HEK293 (cell line): ENCODE measurements around the gene CLDN7.

Experiments used
- KLF16 ChIP-seq: fragments of 450-650 bp; formaldehyde crosslinking; IDR thresholded peaks from 2 replicates; pipeline ENCODE4 v1.5.1; 2017; ENCODE audit warnings: missing biosample characterization, missing genetic modification characterization
- SCRT1 ChIP-seq: fragments of 450-650 bp; formaldehyde crosslinking; IDR thresholded peaks from 2 replicates; pipeline ENCODE4 v1.5.1; 2016; ENCODE audit warnings: missing biosample characterization, missing genetic modification characterization, borderline replicate concordance
- SP3 ChIP-seq: fragments of 450-650 bp; formaldehyde crosslinking; IDR thresholded peaks from 2 replicates; pipeline ENCODE4 v1.5.1; 2016; ENCODE audit warnings: missing biosample characterization, missing genetic modification characterization
- YY1 ChIP-seq: fragments of 450-650 bp; formaldehyde crosslinking; IDR thresholded peaks from 2 replicates; pipeline ENCODE4 v1.5.1; 2018; ENCODE audit warnings: missing biosample characterization, missing genetic modification characterization
- ZBTB17 ChIP-seq: fragments of 450-650 bp; formaldehyde crosslinking; IDR thresholded peaks from 2 replicates; pipeline ENCODE4 v1.5.1; 2016; ENCODE audit warnings: missing biosample characterization, missing genetic modification characterization
- ZFP41 ChIP-seq: fragments of 450-650 bp; formaldehyde crosslinking; IDR thresholded peaks from 2 replicates; pipeline ENCODE4 v1.5.1; 2016; ENCODE audit warnings: missing biosample characterization, missing genetic modification characterization, borderline replicate concordance
- ZNF140 ChIP-seq: fragments of 450-650 bp; formaldehyde crosslinking; IDR thresholded peaks from 2 replicates; pipeline ENCODE4 v1.5.1; 2016; ENCODE audit warnings: missing biosample characterization, missing genetic modification characterization
- ZNF175 ChIP-seq: fragments of 450-650 bp; formaldehyde crosslinking; IDR thresholded peaks from 2 replicates; pipeline ENCODE4 v1.5.1; 2016; ENCODE audit warnings: missing biosample characterization, missing genetic modification characterization
- ZNF19 ChIP-seq: fragments of 450-650 bp; formaldehyde crosslinking; IDR thresholded peaks from 2 replicates; pipeline ENCODE4; 2016; ENCODE audit warnings: missing biosample characterization, missing genetic modification characterization, low read depth
- ZNF350 ChIP-seq: fragments of 450-650 bp; formaldehyde crosslinking; IDR thresholded peaks from 2 replicates; pipeline ENCODE4 v1.5.0; 2017; ENCODE audit warnings: missing biosample characterization, mild to moderate bottlenecking, missing genetic modification characterization
- ZNF354C ChIP-seq: fragments of 450-650 bp; formaldehyde crosslinking; IDR thresholded peaks from 2 replicates; pipeline ENCODE4 v1.5.1; 2016; ENCODE audit warnings: missing biosample characterization, missing genetic modification characterization, low read depth, borderline replicate concordance
- ZNF423 ChIP-seq: fragments of 450-650 bp; formaldehyde crosslinking; IDR thresholded peaks from 2 replicates; pipeline ENCODE4 v1.5.1; 2016; ENCODE audit warnings: missing biosample characterization, missing genetic modification characterization
- ZNF549 ChIP-seq: fragments of 450-650 bp; IDR thresholded peaks from 2 replicates; pipeline ENCODE4 v1.5.1; 2018; ENCODE audit warnings: missing biosample characterization, missing genetic modification characterization, mild to moderate bottlenecking, inconsistent platforms, moderate library complexity
- ZNF555 ChIP-seq: fragments of 450-650 bp; formaldehyde crosslinking; conservative IDR thresholded peaks from 2 replicates; pipeline ENCODE4 v1.5.1; 2017; ENCODE audit warnings: missing biosample characterization, mild to moderate bottlenecking, missing genetic modification characterization, inconsistent platforms
- ZNF560 ChIP-seq: fragments of 450-650 bp; formaldehyde crosslinking; IDR thresholded peaks from 2 replicates; pipeline ENCODE4 v1.5.1; 2017; ENCODE audit warnings: missing biosample characterization, missing genetic modification characterization, borderline replicate concordance
- ZNF571 ChIP-seq: fragments of 450-650 bp; formaldehyde crosslinking; IDR thresholded peaks from 2 replicates; pipeline ENCODE4 v1.5.0; 2017; ENCODE audit warnings: missing biosample characterization, missing genetic modification characterization
- ZNF768 ChIP-seq: fragments of 450-650 bp; formaldehyde crosslinking; IDR thresholded peaks from 2 replicates; pipeline ENCODE4 v1.5.1; 2018; ENCODE audit warnings: missing biosample characterization, mild to moderate bottlenecking, missing genetic modification characterization
- ZNF791 ChIP-seq: fragments of 450-650 bp; formaldehyde crosslinking; IDR thresholded peaks from 2 replicates; pipeline ENCODE4 v1.5.1; 2016; ENCODE audit warnings: missing biosample characterization, missing genetic modification characterization
- ZNF792 ChIP-seq: fragments of 450-650 bp; formaldehyde crosslinking; IDR thresholded peaks from 2 replicates; pipeline ENCODE4 v1.5.1; 2016; ENCODE audit warnings: missing biosample characterization, missing genetic modification characterization
- ZSCAN30 ChIP-seq: fragments of 450-650 bp; IDR thresholded peaks from 2 replicates; pipeline ENCODE4 v1.5.1; 2018; ENCODE audit warnings: missing biosample characterization, mild to moderate bottlenecking, missing genetic modification characterization, moderate library complexity
- TF ChIP-seq, protein P1 (sequence below): fragments of 450-650 bp; IDR thresholded peaks from 2 replicates; pipeline ENCODE4 v1.5.1; 2018; ENCODE audit warnings: missing biosample characterization, missing genetic modification characterization
- TF ChIP-seq, protein P2 (sequence below): fragments of 450-650 bp; formaldehyde crosslinking; optimal IDR thresholded peaks from 2 replicates; pipeline ENCODE3; 2016; ENCODE audit warnings: missing biosample characterization, mild to moderate bottlenecking, missing genetic modification characterization
- TF ChIP-seq, protein P3 (sequence below): fragments of 450-650 bp; formaldehyde crosslinking; IDR thresholded peaks from 2 replicates; pipeline ENCODE4 v1.5.1; 2016; ENCODE audit warnings: missing biosample characterization, missing genetic modification characterization
- TF ChIP-seq, protein P4 (sequence below): fragments of 450-650 bp; formaldehyde crosslinking; IDR thresholded peaks from 2 replicates; pipeline ENCODE4 v1.5.1; 2016; ENCODE audit warnings: missing biosample characterization, missing genetic modification characterization
- TF ChIP-seq, protein P5 (sequence below): fragments of 450-650 bp; formaldehyde crosslinking; IDR thresholded peaks from 2 replicates; pipeline ENCODE4 v1.5.1; 2016; ENCODE audit warnings: missing biosample characterization, missing genetic modification characterization
- TF ChIP-seq, protein P6 (sequence below): fragments of 450-650 bp; formaldehyde crosslinking; IDR thresholded peaks from 2 replicates; pipeline ENCODE4 v1.5.1; 2016; ENCODE audit warnings: missing biosample characterization, missing genetic modification characterization, borderline replicate concordance
- TF ChIP-seq, protein P7 (sequence below): fragments of 450-650 bp; formaldehyde crosslinking; IDR thresholded peaks from 2 replicates; pipeline ENCODE4 v1.5.1; 2016; ENCODE audit warnings: missing biosample characterization, missing genetic modification characterization

CLDN7 gene

DNA sequence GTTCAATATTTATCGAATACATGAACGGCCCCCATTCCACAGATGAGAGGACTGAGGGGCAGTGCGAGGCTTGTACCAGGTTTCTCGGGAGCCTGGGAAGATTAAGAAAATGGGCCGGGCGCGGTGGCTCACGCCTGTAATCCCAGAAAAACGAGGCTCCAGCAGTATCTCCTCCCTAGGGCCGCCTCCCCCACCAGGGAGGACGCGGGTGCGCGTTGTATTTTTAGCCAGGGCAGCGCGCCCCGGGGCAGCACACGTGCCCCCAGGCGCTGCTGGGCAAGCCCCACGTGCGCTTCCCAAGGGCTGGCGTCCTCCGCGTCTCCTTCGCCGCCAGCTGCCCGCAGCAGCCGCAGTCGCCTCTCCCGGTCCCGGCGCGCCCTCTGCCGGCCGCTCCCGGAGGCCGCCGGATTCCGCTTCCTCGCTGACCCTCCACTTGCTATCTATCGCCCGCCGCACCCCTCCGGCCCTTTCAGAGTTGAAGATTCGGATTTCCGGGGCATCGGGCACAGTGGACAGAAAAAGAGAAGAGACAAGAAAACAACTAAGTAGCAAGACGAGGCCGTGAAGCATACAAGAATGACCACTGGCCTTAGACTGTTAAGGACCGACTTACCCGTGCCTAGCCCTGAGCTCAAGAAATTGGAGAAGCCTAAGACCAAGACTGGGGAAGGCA is 34.0 kb upstream of the CLDN7 start (continued):
- TF ChIP-seq, protein P1, sequence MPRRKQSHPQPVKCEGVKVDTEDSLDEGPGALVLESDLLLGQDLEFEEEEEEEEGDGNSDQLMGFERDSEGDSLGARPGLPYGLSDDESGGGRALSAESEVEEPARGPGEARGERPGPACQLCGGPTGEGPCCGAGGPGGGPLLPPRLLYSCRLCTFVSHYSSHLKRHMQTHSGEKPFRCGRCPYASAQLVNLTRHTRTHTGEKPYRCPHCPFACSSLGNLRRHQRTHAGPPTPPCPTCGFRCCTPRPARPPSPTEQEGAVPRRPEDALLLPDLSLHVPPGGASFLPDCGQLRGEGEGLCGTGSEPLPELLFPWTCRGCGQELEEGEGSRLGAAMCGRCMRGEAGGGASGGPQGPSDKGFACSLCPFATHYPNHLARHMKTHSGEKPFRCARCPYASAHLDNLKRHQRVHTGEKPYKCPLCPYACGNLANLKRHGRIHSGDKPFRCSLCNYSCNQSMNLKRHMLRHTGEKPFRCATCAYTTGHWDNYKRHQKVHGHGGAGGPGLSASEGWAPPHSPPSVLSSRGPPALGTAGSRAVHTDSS (tag by site-specific recombination), result no peak
- TF ChIP-seq ZNF549 (no peak), ZNF19 (tag by site-specific recombination) (no peak), ZNF768 (tag by site-specific recombination) (no peak; the same call in 1 of the 2 replicates), ZSCAN30 (tag by site-specific recombination) (peak; percentile 94), ZFP41 (tag by site-specific recombination) (no peak), ZNF560 (tag by site-specific recombination) (no peak), KLF16 (peak; percentile 75), YY1 (tag by site-specific recombination) (peak; percentile 38; the same call in 1 of the 2 replicates), ZNF792 (tag by site-specific recombination) (no peak), ZNF350 (tag by site-specific recombination) (no peak), ZNF423 (tag by site-specific recombination) (no peak), ZNF140 (no peak), ZNF571 (tag by site-specific recombination) (no peak), ZNF354C (tag by site-specific recombination) (no peak), ZNF555 (tag by site-specific recombination) (no peak), ZNF791 (tag by site-specific recombination) (no peak), ZNF175 (tag by site-specific recombination) (no peak), ZBTB17 (tag by site-specific recombination) (peak; percentile 50; the same call in 1 of the 2 replicates), SP3 (0 out of 2 replicates have a peak, but pooled peaks have one; percentile 33), SCRT1 (tag by site-specific recombination) (no peak)
- TF ChIP-seq, protein P2, sequence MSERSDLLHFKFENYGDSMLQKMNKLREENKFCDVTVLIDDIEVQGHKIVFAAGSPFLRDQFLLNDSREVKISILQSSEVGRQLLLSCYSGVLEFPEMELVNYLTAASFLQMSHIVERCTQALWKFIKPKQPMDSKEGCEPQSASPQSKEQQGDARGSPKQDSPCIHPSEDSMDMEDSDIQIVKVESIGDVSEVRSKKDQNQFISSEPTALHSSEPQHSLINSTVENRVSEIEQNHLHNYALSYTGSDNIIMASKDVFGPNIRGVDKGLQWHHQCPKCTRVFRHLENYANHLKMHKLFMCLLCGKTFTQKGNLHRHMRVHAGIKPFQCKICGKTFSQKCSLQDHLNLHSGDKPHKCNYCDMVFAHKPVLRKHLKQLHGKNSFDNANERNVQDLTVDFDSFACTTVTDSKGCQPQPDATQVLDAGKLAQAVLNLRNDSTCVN, result peak; percentile 79
- TF ChIP-seq, protein P3, sequence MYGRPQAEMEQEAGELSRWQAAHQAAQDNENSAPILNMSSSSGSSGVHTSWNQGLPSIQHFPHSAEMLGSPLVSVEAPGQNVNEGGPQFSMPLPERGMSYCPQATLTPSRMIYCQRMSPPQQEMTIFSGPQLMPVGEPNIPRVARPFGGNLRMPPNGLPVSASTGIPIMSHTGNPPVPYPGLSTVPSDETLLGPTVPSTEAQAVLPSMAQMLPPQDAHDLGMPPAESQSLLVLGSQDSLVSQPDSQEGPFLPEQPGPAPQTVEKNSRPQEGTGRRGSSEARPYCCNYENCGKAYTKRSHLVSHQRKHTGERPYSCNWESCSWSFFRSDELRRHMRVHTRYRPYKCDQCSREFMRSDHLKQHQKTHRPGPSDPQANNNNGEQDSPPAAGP (tag by site-specific recombination), result peak; percentile 84; the same call in 1 of the 2 replicates
- TF ChIP-seq, protein P4, sequence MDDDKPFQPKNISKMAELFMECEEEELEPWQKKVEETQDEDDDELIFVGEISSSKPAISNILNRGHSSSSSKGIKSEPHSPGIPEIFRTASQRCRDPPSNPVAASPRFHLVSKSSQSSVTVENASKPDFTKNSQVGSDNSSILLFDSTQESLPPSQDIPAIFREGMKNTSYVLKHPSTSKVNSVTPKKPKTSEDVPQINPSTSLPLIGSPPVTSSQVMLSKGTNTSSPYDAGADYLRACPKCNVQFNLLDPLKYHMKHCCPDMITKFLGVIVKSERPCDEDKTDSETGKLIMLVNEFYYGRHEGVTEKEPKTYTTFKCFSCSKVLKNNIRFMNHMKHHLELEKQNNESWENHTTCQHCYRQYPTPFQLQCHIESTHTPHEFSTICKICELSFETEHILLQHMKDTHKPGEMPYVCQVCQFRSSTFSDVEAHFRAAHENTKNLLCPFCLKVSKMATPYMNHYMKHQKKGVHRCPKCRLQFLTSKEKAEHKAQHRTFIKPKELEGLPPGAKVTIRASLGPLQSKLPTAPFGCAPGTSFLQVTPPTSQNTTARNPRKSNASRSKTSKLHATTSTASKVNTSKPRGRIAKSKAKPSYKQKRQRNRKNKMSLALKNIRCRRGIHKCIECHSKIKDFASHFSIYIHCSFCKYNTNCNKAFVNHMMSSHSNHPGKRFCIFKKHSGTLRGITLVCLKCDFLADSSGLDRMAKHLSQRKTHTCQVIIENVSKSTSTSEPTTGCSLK (tag by site-specific recombination), result no peak
- TF ChIP-seq, protein P5, sequence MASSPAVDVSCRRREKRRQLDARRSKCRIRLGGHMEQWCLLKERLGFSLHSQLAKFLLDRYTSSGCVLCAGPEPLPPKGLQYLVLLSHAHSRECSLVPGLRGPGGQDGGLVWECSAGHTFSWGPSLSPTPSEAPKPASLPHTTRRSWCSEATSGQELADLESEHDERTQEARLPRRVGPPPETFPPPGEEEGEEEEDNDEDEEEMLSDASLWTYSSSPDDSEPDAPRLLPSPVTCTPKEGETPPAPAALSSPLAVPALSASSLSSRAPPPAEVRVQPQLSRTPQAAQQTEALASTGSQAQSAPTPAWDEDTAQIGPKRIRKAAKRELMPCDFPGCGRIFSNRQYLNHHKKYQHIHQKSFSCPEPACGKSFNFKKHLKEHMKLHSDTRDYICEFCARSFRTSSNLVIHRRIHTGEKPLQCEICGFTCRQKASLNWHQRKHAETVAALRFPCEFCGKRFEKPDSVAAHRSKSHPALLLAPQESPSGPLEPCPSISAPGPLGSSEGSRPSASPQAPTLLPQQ, result no peak
- TF ChIP-seq, protein P6, sequence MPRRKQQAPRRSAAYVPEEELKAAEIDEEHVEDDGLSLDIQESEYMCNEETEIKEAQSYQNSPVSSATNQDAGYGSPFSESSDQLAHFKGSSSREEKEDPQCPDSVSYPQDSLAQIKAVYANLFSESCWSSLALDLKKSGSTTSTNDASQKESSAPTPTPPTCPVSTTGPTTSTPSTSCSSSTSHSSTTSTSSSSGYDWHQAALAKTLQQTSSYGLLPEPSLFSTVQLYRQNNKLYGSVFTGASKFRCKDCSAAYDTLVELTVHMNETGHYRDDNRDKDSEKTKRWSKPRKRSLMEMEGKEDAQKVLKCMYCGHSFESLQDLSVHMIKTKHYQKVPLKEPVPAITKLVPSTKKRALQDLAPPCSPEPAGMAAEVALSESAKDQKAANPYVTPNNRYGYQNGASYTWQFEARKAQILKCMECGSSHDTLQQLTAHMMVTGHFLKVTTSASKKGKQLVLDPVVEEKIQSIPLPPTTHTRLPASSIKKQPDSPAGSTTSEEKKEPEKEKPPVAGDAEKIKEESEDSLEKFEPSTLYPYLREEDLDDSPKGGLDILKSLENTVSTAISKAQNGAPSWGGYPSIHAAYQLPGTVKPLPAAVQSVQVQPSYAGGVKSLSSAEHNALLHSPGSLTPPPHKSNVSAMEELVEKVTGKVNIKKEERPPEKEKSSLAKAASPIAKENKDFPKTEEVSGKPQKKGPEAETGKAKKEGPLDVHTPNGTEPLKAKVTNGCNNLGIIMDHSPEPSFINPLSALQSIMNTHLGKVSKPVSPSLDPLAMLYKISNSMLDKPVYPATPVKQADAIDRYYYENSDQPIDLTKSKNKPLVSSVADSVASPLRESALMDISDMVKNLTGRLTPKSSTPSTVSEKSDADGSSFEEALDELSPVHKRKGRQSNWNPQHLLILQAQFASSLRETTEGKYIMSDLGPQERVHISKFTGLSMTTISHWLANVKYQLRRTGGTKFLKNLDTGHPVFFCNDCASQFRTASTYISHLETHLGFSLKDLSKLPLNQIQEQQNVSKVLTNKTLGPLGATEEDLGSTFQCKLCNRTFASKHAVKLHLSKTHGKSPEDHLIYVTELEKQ, result peak; percentile 6; the same call in 1 of the 2 replicates
- TF ChIP-seq, protein P7, sequence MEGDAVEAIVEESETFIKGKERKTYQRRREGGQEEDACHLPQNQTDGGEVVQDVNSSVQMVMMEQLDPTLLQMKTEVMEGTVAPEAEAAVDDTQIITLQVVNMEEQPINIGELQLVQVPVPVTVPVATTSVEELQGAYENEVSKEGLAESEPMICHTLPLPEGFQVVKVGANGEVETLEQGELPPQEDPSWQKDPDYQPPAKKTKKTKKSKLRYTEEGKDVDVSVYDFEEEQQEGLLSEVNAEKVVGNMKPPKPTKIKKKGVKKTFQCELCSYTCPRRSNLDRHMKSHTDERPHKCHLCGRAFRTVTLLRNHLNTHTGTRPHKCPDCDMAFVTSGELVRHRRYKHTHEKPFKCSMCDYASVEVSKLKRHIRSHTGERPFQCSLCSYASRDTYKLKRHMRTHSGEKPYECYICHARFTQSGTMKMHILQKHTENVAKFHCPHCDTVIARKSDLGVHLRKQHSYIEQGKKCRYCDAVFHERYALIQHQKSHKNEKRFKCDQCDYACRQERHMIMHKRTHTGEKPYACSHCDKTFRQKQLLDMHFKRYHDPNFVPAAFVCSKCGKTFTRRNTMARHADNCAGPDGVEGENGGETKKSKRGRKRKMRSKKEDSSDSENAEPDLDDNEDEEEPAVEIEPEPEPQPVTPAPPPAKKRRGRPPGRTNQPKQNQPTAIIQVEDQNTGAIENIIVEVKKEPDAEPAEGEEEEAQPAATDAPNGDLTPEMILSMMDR (tag by site-specific recombination), result peak; percentile 96
